CD4-positive, alpha-beta T cell treated with Interleukin-15 for 1 hour (primary cell): ENCODE data around the gene FAM118A.
"Not testable (repeated sequence)": the region's sequence is repeated elsewhere in the genome, so short reads cannot be mapped to it uniquely, and the experiment has no call there.

ENCODE experiments used
- DNase-seq: peaks from one replicate; pipeline ENCODE4 v3.0.0-alpha.2; 2020

FAM118A gene

DNA sequence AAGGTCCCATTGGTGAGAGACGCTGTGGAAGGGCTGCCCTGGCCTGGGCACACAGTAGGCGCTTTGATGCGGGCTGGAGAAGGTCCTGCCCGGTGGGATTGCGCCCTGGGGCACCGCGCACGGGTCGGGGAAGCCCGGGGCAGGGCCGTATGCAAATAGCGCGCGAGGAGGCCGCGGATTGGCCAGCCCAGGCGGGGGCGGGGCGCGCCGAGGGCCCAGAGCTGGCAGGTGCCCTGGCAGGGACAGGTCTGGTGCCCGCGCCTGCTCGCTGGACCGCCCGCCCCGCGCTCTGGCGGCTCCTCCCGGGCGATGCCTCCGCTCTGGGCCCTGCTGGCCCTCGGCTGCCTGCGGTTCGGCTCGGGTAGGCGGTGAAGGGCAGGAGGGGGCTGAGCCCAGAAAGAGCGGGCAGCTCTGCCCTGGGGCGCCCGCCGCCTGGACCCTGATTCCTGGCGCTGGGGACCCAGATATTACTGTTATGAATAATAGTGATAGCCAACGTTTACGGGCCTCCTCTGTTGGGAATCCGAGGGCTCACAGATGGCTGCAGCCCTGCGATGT is 24.9 kb upstream of the FAM118A start, which contains the start of gene UPK3A:
Gene UPK3A (plus strand): TSS at position 245 of the 558 bp plus-strand sequence. CDS start 65 bp downstream, at position 310.
- peak; percentile 73 for DNase-seq

DNA sequence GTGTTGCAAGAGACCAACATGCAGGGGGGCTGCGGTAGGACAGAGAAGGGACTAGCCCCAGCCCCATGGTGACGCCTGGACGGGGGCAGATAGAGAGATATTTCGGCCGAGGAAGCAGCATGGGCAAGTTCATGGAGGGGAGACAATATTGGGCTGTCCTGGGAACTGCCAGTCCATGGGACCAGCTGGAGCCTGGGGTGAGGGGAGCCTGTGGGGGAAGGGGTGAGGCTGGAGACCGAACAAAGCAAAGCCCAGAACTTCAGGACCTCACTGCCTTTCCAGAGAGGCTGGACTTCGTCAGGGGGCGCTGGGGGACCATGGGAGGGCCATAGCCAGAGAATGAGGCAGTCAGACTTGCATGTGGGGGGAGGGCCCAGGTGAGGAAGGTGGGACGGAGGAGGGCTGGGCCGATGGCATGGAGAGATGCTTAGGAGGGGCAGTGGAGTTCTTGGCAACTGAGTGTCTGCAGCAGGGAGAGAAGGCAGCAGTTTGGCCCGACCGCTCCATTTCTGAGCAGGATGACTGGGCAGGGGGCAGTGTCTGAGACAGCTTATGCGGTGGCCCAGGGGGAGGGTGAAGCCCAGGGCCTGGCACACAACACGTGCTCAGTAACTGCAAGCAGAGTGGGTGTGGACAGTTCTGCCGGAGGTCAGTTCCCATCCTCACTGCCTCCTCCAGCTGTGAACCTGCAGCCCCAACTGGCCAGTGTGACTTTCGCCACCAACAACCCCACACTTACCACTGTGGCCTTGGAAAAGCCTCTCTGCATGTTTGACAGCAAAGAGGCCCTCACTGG is 24.3 kb upstream of the FAM118A start:
- no peak for DNase-seq

DNA sequence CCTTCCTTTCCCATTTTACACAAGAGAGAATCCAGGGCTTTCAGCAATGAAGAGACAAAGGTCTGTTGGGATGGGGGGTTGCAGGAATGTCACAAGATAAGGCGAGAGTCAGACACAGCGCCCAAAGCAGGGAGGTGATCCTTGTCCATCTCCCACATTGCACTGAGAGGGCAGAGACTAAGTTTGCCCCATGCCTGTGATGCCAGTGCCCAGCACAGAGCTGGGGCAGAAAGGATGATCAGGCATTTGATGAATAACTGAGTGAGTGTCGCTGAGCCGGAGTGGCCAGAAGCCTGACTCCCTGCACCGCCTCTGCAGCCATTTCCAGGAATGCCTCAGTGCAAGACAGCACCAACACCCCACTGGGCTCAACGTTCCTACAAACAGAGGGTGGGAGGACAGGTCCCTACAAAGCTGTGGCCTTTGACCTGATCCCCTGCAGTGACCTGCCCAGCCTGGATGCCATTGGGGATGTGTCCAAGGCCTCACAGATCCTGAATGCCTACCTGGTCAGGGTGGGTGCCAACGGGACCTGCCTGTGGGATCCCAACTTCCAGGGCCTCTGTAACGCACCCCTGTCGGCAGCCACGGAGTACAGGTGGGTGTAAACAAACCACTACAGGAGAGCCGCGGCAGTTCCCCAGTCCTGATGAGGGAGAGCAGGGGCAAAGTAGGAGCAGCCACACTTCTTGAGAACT is 22.7 kb upstream of the FAM118A start:
- DNase-seq, result no peak

DNA sequence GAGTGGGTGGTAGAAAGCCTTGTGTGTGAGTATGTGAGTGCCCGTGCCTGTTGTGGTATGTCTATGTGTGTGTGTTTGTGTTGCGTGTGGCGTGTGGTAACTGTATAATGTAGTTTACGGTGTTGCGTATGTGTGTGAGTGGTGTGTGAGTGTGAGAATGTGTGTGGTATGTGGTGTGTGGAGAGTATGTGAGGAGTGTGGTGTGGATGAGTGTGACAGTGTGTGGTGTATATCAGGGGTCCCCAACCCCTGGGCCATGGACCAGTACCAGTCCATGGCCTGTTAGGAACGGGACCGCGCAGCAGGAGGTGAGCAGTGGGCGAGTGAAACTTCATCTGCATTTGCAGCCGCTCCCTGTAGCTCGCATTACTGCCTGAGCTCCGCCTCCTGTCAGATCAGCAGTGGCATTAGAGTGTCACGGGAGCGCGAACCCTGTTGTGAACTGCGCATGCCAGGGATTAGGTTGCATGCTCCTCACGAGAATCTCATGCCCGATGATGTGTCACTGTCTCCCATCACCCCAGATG is 19.3 kb upstream of the FAM118A start:
- DNase-seq, result no peak

DNA sequence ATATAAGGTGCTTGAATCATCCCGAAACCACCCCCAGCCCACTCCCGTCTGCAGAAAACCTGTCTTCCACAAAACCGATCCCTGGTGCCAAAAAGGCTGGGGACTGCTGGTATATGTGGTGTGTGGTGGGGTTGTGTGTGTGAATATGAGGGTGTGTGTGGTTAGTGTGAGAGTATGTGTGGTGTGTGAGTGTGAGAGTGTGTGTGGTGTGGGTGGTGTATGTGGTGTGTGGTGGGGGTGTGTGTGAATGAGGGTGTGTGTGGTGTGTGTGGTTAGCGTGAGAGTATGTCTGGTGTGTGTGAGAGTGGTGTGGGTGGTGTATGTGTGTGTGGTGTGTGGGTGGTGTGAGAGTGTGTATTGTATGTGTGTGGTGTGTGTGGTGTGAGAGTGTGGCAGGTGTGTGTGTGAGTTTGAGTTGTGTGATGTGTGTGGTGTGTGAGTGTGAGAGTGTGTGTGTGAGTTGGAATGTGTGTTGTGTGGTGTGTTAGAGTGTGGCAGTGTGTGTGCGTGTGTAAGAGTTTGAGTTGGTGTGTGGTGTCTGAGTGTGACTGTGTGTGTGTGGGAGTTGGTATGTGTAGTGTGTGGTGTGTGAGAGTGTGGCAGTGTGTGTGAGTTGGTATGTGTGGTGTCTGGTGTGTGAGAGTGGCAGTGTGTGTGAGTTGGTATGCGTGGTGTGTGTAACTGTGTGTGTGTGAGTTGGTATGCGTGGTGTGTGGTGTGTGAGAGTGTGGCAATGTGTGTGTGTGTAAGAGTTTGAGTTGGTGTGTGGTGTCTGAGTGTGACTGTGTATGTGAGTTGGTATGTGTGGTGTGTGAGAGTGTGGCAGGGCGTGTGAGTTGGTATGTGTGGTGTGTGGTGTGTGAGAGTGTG is 18.4 kb upstream of the FAM118A start:
- no peak for DNase-seq

DNA sequence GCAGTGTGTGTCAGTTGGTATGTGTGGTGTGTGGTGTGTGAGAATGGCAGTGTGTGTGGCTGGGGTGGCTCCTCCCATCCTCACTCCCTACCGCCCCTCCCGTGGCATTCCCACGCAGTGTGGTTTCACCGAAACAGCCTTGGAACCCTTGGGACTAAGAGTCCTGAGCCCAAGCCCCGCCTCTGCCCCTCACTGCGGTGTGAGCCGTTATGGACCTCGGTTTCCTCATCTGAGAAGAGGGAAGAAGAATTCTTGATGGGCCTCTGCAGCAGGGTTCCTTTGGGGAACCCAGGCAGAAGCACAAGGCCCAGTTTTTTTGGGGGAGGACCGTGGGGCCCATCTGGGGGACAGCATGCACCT is 17.8 kb upstream of the FAM118A start:
- no peak for DNase-seq

DNA sequence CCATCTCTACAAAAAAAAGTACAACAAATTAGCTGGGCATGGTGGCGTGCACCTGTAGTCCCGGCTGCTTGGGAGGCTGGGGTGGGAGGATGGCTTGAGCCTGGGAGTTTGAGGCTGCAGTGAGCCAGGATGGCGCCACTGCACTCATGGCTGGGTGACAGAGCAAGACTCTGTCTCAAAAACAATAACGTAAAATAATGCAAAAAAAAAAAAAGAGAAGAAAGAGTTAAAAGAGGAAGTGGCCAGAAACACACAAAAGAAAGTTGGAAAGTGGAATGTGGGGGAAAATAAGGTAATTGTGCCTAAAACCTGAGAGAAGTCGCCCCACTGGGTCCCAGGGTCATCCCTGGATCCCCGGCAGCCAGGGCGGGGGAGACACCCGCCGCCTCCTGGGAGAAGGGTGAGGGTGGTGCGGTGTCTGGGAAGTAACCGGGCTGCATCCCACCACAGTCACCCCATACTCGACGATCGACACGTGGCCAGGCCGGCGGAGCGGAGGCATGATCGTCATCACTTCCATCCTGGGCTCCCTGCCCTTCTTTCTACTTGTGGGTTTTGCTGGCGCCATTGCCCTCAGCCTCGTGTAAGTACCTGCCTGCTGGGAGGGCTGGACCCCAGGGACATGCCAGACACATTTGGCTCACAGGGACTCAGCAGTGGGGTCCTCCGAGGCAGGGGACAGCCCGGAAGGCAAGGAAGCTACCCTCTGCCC is 16.8 kb upstream of the FAM118A start:
- no peak for DNase-seq

DNA sequence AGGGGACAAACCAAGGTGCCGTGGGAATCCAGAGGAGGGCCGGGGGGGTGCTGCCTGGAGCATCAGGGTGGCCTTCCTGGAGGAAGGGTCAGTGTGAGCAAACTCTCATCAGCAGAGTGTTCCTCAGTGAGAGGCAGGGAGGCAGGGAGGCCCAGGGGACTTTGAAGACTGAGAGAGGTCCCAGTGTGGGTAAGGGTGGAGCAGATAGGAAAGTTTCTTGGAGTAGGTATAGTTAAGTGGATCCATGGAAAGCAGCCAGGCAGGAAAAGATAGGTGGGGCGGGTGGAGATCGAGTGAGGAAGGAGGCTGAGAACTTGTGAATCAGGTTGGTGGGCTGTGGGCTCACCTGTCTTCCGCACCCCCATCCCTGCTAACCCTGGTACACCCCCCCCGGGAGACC is 15.7 kb upstream of the FAM118A start:
- DNase-seq, result no peak

DNA sequence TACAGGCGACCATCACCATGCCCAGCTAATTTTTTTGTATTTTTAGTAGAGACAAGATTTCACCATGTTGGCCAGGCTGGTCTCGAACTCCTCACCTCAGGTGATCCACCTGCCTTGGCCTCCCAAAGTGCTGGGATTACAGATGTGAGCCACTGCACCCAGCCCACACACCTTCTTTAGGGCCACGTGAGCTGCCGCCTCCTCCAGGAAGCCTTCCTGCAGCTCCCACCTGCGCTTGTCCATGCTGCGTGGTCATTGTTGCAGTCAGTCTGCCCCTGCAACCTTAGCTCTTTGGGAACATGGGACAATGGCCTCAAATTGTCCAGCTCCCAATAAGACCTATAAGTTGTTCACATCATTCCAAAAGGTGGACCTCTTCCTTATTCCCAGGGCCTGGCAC is 14.7 kb upstream of the FAM118A start:
- not testable (repeated sequence) for DNase-seq

DNA sequence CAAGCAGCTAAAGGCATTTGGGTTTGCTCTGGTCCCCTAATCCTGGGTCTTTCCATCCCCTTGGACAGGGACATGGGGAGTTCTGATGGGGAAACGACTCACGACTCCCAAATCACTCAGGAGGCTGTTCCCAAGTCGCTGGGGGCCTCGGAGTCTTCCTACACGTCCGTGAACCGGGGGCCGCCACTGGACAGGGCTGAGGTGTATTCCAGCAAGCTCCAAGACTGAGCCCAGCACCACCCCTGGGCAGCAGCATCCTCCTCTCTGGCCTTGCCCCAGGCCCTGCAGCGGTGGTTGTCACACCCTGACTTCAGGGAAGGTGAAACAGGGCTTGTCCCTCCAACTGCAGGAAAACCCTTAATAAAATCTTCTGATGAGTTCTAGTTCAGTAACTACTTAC is 14.2 kb upstream of the FAM118A start:
- DNase-seq, result no peak

DNA sequence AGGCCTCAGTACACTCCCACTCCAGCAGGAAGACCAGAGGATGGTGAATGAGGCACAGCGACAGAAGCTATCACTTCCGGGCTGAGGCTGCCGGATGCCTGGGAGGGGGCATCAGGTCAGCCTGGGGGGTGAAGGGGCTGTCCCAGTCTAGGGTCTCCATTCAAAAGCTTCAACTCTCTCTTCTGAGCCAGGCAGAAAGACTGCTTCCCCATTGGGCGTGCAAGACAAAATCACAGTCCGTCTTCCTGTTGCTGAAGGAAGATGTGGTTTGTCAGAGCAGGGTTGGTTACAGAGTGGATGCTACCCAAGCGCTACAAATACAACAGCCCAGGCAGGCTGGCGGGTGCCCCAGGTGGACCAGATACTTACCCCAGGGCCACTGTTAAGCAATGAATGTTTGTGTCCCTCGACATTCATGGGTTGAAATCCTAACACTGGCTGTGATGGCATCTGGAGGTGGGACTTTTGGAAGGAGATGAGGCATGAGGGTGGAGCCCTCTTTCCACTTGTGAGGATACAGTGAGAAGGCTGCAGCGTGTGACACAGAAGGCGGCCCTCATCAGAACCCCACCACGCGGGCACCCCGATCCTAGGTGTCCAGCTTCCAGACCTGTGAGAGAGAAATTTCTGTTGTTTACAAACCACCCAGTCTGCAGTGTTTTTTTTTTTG is 13.0 kb upstream of the FAM118A start:
- DNase-seq, result peak; percentile 60

DNA sequence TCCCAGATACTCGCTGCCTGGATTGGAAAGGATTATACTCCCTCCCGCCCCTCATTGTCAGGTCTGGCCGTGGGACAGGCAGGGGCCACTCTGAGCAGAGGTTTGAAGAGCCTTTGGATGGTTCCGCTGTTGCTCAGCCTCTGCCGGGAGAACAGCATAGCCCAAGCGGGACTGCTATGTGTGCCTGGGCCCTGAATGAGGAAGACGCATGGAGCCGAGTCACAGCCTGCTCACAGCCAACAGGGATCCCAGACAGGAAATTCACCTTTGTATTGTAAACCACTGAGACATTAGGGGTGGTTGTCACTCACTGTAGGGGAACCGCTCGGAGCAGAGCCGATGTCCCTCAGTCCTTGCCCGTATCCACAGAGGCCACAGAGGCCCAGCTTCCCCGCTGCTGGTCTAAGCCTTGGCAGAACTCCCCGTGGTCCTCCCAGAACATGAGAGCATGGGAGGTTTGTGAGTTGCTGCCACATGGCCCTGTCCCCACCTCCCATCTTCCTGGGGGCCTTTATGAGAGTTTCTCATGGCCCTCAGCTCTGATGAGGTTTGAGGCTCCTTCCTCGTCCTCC is 10.7 kb upstream of the FAM118A start:
- DNase-seq, result no peak

DNA sequence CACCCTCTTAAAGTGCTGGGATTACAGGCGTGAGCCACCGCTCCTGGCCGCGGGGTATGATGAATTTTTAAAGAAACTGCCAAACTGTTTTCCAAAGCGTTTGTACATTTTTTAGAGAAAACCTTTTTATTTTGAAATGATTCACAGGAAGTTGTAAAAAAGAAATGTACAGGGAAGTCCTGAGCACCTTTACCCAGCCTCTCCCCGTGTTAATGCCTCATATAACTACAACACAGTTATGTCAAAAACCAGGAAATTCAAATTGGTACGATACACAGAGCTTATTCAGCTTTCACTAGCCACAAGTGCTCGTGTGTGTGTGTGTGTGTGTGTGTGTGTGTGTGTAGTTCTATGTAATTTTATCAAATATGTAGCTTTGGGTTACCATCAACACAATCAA is 7.0 kb upstream of the FAM118A start:
- DNase-seq, result no peak

DNA sequence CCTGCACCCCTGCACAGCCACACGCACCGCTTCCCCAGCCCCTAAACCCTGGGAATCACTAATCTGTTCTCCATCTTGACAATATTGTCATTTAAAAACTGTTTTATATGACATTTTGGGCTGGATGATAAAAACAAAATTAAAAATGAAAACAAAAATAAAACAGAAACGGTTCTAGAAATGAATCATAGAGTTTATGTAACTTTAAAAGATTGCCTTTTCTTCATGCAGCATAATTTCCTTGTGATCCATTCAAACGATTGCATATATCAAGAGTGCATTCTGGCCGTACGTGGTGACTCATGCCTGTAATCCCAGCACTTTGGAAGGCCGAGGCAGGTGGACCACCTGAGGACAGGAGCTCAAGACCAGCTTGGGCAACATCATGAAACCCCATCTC is 6.6 kb upstream of the FAM118A start:
- no peak for DNase-seq

DNA sequence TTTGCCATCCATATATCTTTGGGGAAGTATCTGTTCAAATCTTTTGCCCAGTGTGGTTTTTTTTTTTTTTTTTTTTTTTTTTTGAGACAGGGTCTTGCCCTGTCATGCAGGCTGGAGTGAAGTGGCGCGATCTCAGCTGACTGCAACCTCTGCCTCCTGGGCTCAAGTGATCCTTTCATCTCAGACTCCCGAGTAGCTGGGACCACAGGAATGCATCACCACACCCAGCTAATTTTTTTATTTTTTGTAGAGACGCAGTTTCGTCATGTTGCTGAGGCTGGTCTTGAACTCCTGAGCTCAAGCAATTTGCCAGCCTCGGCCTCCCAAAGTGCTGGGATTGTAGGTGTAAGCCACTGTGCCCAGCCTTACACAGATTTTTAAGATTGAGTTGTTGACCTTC is 4.8 kb upstream of the FAM118A start:
- DNase-seq, result no peak

DNA sequence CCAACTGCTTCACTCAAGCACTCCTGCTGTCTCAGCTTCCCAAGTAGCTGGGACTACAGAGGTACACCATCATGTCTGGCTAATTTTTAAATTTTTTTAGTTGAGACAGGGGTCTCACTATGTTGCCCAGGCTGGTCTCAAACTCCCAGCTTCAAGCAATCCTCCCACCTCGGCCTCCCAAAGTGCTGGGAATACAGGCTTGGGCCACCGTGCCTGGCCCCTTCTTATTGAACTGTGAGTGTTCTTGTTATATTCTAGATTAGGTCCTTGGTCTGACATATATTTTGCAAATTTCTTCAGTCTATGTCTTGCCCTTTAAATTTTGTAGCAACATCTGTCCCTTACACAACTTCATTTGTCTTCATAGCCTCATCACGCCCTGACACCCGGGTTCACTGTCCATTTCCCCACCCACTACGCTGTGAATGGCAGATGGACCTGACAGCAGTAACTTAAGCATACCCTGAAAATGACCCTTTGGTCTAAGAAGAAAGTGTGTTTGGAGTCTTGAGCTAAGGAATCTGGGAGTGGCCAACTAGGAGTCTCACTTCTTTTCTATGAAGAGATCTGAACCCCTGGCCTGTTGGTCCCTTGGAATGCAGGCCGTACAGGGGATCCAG is 4.2 kb upstream of the FAM118A start:
- no peak for DNase-seq

DNA sequence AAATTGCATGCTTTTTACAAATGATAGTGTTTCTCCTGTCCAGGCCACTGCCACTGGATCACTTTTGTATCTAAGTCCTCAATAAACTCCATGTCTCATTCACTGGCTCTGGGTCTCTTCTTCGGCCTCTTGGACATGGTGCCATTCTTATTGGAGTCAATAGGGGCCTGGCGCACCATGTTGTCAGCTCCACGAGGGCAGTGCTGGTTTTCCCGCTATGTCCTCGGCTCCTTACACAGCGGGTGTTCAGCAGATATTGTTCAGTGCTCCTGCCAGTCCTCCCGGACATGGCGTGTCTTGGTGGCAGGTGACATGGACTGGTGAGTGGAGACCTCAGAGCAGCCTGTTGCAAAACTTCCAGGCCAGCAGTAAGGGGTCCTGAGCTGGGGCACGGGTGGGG is 3.6 kb upstream of the FAM118A start:
- no peak for DNase-seq

DNA sequence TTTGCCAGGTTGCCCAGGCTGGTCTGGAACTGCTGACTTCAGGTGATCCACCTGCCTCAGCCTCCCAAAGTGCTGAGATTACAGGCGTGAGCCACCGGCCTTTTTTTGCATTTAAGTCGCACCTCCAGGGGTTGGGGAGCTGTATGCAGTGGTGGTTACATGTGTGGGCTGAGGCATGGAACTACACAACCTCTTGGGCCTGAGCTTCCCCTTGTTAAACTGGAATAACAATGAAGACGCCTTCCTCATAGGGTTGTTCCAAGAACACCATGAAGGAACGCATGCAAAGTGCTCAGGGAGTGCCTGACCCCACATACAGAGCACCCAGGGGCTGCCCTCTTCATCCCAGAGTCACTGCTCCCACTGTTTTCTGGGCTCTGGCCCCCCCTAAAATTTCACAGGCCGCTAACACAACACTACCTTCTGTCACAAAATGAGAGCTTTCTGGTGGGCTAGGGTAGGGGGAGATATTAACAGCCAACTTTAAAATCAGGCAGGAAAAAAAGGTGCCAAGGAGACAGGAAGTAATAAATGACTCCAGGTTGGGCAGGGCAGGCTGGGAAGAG is 1.3 kb upstream of the FAM118A start:
- DNase-seq, result no peak

DNA sequence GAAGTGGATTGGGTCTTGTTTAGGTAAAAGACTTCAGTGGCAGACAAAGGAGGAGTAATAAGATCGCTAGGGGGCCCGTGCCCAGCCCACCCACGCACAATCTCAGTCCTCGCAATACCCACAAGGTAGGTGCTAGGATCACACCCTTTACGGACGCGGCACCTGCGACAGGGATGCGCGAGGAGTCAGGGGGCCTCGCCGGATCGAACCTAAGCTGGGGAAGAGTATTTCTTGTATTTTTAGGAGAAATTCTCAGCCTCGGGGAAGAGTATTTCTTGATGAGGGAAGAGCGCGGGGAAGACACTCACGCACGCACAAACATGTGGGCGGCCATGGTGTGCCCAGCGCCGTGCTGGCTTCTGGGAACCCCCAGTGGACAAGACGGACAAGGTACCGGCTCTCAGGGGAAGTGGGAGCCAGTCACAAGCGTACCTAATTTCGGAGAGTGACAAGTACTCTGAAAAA is 745 bp upstream of the FAM118A start:
- DNase-seq, result no peak

DNA sequence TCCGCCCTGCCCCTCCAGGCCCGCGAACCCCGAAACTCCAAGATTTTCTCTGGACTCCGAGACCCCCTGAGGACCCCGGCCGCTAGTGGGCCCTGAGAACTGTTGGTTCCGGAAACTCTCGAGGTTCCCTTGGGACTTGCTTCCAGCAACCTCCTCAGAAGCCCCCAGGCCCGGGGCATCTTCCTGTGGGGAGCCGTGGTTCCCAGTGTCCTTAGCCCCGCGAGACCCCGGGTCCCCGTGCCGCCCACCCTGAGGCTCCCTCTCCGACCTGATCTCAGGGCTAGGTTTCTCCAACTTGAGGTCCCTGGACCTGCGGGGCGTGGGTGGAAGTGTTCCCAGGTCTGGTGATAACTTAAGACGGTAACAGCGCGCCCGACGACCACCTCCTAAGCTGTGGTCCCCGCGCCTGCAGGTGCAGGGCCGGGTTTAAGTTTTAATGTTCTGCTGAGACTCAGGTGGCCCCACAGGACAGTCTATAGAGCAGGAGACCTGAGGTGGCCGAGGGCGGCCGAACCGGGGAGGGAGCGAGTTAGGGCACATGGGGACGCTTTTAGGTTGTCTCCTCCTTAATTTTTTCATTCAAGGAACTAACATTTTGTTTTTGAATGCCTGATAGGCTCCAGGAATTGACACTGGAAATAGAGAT is 720 bp downstream of the FAM118A start:
- DNase-seq, result no peak
